Upper lobe of left lung (tissue), 6 donors: Measurements from ENCODE around the gene ATXN7L1. TPM values are rescaled to one million over a fixed set of nuclear protein-coding genes. Genes with fewer than 3 reads are reported as not detected.

ENCODE experiments used
- ATAC-seq, 2 donors: fragments of 200-7000 bp; cut with Tn5 transposase; one replicate each; pipeline ENCODE4 v1.9.1; 2022; ENCODE audit warnings: mild to moderate bottlenecking in 2 of 2, moderate library complexity in 2 of 2; ENCODE audit not compliant: low FRiP score in 2 of 2
- DNase-seq, 2 donors: peaks; one replicate each; pipeline ENCODE4 v3.0.0-alpha.2; 2019 to 2020
- H3K27ac ChIP-seq, 4 donors: fragments of 200-600 bp; sonication (generic); one replicate each; pipeline ENCODE4 v1.5.1; 2016 to 2019
- H3K27me3 ChIP-seq, 4 donors: fragments of 200-600 bp; sonication (generic); one replicate each; pipeline ENCODE4 v1.5.1; 2017 to 2019
- H3K36me3 ChIP-seq, 4 donors: fragments of 200-600 bp; sonication (generic); one replicate each; pipeline ENCODE4 v1.5.1; 2016 to 2019
- H3K4me1 ChIP-seq, 4 donors: fragments of 200-600 bp; sonication (generic); one replicate each; pipeline ENCODE4 v1.5.1; 2018 to 2019
- H3K4me3 ChIP-seq, 4 donors: fragments of 200-600 bp; sonication (generic); one replicate each; pipeline ENCODE4 v1.5.1; 2017 to 2019; ENCODE audit warnings: mild to moderate bottlenecking in 2 of 4, moderate library complexity in 1 of 4
- H3K9me3 ChIP-seq, 4 donors: fragments of 200-600 bp; sonication (generic); one replicate each; pipeline ENCODE4 v1.5.1; 2018 to 2019
- EP300 ChIP-seq, 4 donors: sonication (generic); formaldehyde crosslinking; IDR thresholded peaks; one replicate each; pipeline ENCODE4 v1.5.1; 2017; ENCODE audit warnings: antibody characterized with exemption in 4 of 4, control low read depth in 2 of 4
- POLR2A ChIP-seq, 4 donors: fragments of 450-650 bp; IDR thresholded peaks; one replicate each; pipeline ENCODE4 v1.5.1; 2016 to 2017; ENCODE audit warnings: antibody characterized with exemption in 4 of 4, mild to moderate bottlenecking in 2 of 4
- POLR2AphosphoS5 ChIP-seq, 2 donors: sonication (generic); formaldehyde crosslinking; IDR thresholded peaks; one replicate each; pipeline ENCODE4 v1.5.1; 2017; ENCODE audit warnings: antibody characterized with exemption in 2 of 2
- WGBS, 2 donors: methylation state at CpG; one replicate each; pipeline ENCODE4 v1.1.5; 2017 to 2018; 5-methylcytosine and 5-hydroxymethylcytosine counted together
- total RNA-seq, 6 donors: library from RNA; depleted of rRNA in 4 of 6; stranded (reverse); fragments of >200 nt in 4 of 6; gene quantifications; one replicate each; pipeline versions ENCODE4 v1.1.0 to v1.2.1, GENCODE V29; 2016 to 2021
- TF ChIP-seq, protein P1 (sequence below), 6 experiments: fragments of 450-650 bp in 4 of 6; fragments of 200-600 bp in 2 of 6; sonication (generic) in 2 of 6; IDR thresholded peaks; one replicate each; pipeline ENCODE4 v1.5.1; 2016 to 2019; ENCODE audit warnings: antibody characterized with exemption in 6 of 6
- donor health status: DM: no; HTN: no; CAD: no; lungs with moderate emphysema.
- donor health status: DM: no; HTN: yes; CAD: no; lungs with severe emphysema.

ATXN7L1 gene
- total RNA-seq, 6 donors from 2014 or later = 7.1 to 43.0 (median 13.4) TPM

DNA sequence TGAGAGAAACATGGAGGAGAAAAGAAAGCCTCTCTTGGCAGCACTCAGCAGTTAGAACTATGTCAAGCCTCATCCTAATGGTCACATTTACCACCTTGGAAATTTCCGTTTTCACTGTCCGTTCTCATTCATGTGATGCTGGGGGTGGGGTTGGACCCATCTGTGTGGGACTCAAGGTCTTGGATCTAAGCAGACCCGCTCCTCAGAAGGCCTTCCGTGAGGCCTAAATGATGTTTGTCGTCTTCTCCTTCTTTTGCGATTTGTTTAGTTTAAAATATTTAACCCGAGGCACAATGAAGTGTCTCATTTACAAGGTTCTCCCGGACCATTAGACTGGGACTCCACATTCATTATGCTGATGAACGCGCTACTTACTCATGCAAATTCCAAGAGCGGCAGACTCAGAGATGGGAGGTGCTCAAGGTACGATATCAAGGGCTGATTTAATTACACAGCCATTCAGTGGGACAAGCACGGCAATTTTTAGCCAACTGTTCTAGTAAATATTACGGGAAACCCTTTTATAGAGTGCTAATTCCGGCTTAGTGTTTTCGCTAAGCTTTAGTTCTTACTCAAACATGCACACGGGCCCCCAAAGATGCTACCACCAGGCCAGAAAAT, 186.0 kb downstream of the ATXN7L1 start:
- ATAC-seq (no peak), DNase-seq (no peak)
- Histone ChIP-seq H3K36me3 (no peaks in the 10 kb centered on the region), H3K27me3 (no peaks in the 10 kb centered on the region), H3K9me3 (no peaks in the 10 kb centered on the region), H3K4me3 (peak overlapping the region in 3 of 4 donors; percentile 46 to 61 (median 53)), H3K4me1 (peaks cover 4 to 16% (median 10%) of the 10 kb centered on the region in 4 donors), H3K27ac (peak overlapping the region; percentile 64 to 79 (median 70))
- WGBS, 2 donors = 86 to 88% methylated on average over 17 of the region's 17 CpGs
- TF ChIP-seq EP300 (IDR thresholded peaks at IDR 0.05) = no peak
- TF ChIP-seq, protein P1, sequence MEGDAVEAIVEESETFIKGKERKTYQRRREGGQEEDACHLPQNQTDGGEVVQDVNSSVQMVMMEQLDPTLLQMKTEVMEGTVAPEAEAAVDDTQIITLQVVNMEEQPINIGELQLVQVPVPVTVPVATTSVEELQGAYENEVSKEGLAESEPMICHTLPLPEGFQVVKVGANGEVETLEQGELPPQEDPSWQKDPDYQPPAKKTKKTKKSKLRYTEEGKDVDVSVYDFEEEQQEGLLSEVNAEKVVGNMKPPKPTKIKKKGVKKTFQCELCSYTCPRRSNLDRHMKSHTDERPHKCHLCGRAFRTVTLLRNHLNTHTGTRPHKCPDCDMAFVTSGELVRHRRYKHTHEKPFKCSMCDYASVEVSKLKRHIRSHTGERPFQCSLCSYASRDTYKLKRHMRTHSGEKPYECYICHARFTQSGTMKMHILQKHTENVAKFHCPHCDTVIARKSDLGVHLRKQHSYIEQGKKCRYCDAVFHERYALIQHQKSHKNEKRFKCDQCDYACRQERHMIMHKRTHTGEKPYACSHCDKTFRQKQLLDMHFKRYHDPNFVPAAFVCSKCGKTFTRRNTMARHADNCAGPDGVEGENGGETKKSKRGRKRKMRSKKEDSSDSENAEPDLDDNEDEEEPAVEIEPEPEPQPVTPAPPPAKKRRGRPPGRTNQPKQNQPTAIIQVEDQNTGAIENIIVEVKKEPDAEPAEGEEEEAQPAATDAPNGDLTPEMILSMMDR (IDR thresholded peaks at IDR 0.05) = no peak
- no peak for TF ChIP-seq POLR2AphosphoS5 (IDR thresholded peaks at IDR 0.05)
- TF ChIP-seq POLR2A (IDR thresholded peaks at IDR 0.05) = no peak

DNA sequence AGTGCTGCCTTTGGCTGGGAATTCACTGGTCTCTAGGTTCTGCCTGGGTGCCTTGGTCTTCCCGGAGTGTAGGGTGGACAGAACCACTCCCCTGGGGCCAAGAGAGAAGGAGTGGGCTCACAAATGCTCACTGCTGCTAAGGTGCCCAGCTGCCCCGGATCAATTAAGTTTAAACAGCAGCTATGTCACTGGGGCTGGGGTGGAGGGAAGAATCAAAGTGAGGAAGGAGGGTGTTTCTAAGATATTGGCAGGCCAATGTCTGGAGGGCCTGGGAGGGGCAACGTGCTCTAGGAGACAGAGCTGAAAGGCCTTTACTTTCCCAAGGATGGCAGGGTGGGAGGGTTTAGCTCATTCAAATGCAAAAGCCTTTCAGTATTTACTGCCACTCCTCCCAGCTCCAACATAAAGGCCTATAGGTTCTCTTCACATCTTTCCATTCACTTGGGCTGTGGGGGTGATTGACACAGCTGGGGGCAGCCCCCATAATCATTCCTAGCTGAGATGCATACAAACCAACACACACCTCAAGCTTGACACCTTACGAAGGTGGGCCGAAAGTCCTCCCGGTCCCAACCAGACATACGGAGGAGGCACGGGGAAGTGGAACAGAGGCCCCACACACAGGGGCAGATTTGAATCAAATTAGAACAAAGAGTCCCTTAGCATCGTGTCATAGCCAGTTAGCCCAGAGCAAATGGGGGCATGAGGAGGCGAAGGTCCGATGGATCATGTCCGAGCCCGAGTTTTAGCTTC, 187.2 kb downstream of the ATXN7L1 start:
- DNase-seq = no peak
- TF ChIP-seq POLR2A (IDR thresholded peaks at IDR 0.05) = no peak
- no peak for TF ChIP-seq POLR2AphosphoS5 (IDR thresholded peaks at IDR 0.05)
- no peak for TF ChIP-seq EP300 (IDR thresholded peaks at IDR 0.05)
- TF ChIP-seq, protein P1 (IDR thresholded peaks at IDR 0.05) = no peak
- Histone ChIP-seq H3K36me3 (no peaks in the 10 kb centered on the region), H3K9me3 (no peaks in the 10 kb centered on the region), H3K27me3 (no peaks in the 10 kb centered on the region), H3K27ac (no peak overlapping the region), H3K4me1 (peaks cover 4 to 16% (median 10%) of the 10 kb centered on the region in 4 donors), H3K4me3 (no peak overlapping the region)
- no peak for ATAC-seq
- WGBS, 2 donors = 81 to 83% methylated on average over 8 to 13 of the region's 13 CpGs

DNA sequence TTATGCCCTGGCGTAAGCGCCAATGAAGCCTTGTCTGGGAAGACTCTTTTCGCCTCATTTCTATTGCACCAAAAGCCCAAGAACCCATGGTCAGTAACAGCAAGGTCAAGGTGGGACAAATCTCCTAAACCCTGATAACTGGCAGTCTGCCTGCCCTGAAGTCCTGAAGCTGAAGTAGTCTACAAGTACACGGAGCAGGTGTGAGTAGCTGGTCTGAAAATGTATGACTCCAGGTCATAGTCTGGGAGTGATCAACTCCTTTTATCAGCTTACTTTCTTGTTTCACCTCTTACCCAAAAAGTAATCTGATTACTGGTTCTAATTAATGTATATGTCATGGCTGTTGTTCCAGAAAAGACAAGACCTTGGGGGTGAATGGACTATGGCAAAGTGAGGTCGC, 187.8 kb downstream of the ATXN7L1 start:
- H3K27ac ChIP-seq = no peak overlapping the region
- no peaks in the 10 kb centered on the region for H3K27me3 ChIP-seq
- no peak overlapping the region for H3K4me3 ChIP-seq
- no peak for TF ChIP-seq POLR2A (IDR thresholded peaks at IDR 0.05)
- no peak for TF ChIP-seq EP300 (IDR thresholded peaks at IDR 0.05)
- no peak for TF ChIP-seq POLR2AphosphoS5 (IDR thresholded peaks at IDR 0.05)
- TF ChIP-seq, protein P1 (IDR thresholded peaks at IDR 0.05) = no peak
- no peak for ATAC-seq
- 74 to 88% methylated on average over 5 of the region's 5 CpGs for WGBS, 2 donors
- H3K9me3 ChIP-seq = no peaks in the 10 kb centered on the region
- H3K4me1 ChIP-seq = peaks cover 4 to 16% (median 10%) of the 10 kb centered on the region in 4 donors
- DNase-seq = no peak
- H3K36me3 ChIP-seq = no peaks in the 10 kb centered on the region

DNA sequence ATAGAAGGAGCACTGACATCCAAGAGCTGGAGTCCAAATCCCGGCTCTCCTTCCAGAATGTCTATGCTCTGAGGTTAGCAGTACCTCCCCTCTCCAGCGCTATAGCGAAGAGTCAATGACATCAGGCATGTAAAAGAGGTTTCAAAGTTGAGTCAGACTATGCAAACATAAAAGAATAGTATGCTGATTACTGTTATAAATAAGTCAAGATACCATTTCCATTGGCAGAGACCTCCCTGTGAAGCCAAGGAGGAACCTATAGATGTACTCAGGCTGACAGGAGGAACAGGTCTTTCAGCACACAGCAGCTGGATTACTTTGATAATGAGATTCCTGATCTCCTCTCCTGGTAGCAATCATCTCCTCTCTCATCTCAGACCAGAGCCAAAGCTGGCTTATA, 191.2 kb downstream of the ATXN7L1 start:
- no peak for ATAC-seq
- Histone ChIP-seq H3K27me3 (no peaks in the 10 kb centered on the region), H3K4me3 (no peak overlapping the region), H3K9me3 (no peaks in the 10 kb centered on the region), H3K36me3 (no peaks in the 10 kb centered on the region), H3K27ac (no peak overlapping the region), H3K4me1 (peaks cover 3 to 24% (median 12%) of the 10 kb centered on the region in 4 donors)
- no peak for DNase-seq
- TF ChIP-seq POLR2AphosphoS5 (IDR thresholded peaks at IDR 0.05) (no peak), POLR2A (IDR thresholded peaks at IDR 0.05) (no peak), EP300 (IDR thresholded peaks at IDR 0.05) (no peak)
- TF ChIP-seq, protein P1 (IDR thresholded peaks at IDR 0.05) = no peak
- WGBS, 2 donors = 91 to 97% methylated on average over 3 of the region's 3 CpGs
